ENCODE results near the gene PGP.
"Not testable (repeated sequence)": the region's sequence is repeated elsewhere in the genome, so short reads cannot be mapped to it uniquely, and the experiment has no call there.

The PGP gene

GRCh38 chr16:2214719-2214968, at the start of gene PGP:
Gene PGP (minus strand): TSS chr16:2214840. CDS start chr16:2214777, 63 bp downstream.
- no peak for DNase-seq (ENCODE audit: low spot score)

- not testable (repeated sequence) for DNase-seq (ENCODE audit: low spot score)
Observed at GRCh38 chr16:2263026-2263425, 48.4 kb upstream of the PGP start.

- no peak for DNase-seq (ENCODE audit: low spot score)
Observed at GRCh38 chr16:2260250-2260649, 45.6 kb upstream of the PGP start.

- DNase-seq (ENCODE audit: low spot score), result not testable (repeated sequence)
Observed at GRCh38 chr16:2258530-2258929, 43.9 kb upstream of the PGP start.

- DNase-seq (ENCODE audit: low spot score), result no peak
Observed at GRCh38 chr16:2257726-2258125, 43.1 kb upstream of the PGP start.

- no peak for DNase-seq (ENCODE audit: low spot score)
Observed at GRCh38 chr16:2256531-2257140, 42.0 kb upstream of the PGP start.

GRCh38 chr16:2253293-2253692, 38.7 kb upstream of the PGP start:
- no peak for DNase-seq (ENCODE audit: low spot score)

GRCh38 chr16:2252806-2253148, 38.1 kb upstream of the PGP start:
- no peak for DNase-seq (ENCODE audit: low spot score)

- DNase-seq (ENCODE audit: low spot score), result peak; percentile 94
Observed at GRCh38 chr16:2251296-2252111, 36.9 kb upstream of the PGP start, which contains the start of gene ECI1. Gene ECI1 (minus strand): TSS chr16:2251587. CDS start chr16:2251566, 21 bp downstream.

- DNase-seq (ENCODE audit: low spot score), result peak; percentile 28
Observed at GRCh38 chr16:2250652-2251295, 36.1 kb upstream of the PGP start.

- DNase-seq (ENCODE audit: low spot score), result no peak
Observed at GRCh38 chr16:2246301-2246885, 31.8 kb upstream of the PGP start.

GRCh38 chr16:2244926-2245795, 30.5 kb upstream of the PGP start:
- no peak for DNase-seq (ENCODE audit: low spot score)

- DNase-seq (ENCODE audit: low spot score), result no peak
Observed at GRCh38 chr16:2244301-2244700, 29.7 kb upstream of the PGP start.

- no peak for DNase-seq (ENCODE audit: low spot score)
Observed at GRCh38 chr16:2243781-2244180, 29.1 kb upstream of the PGP start.

GRCh38 chr16:2243031-2243528, 28.4 kb upstream of the PGP start:
- DNase-seq (ENCODE audit: low spot score), result no peak

- no peak for DNase-seq (ENCODE audit: low spot score)
Observed at GRCh38 chr16:2242598-2242997, 28.0 kb upstream of the PGP start.

GRCh38 chr16:2240331-2240730, 25.7 kb upstream of the PGP start:
- not testable (repeated sequence) for DNase-seq (ENCODE audit: low spot score)

GRCh38 chr16:2238838-2239675, 24.4 kb upstream of the PGP start:
- DNase-seq (ENCODE audit: low spot score), result no peak

GRCh38 chr16:2238150-2238837, 23.7 kb upstream of the PGP start:
- DNase-seq (ENCODE audit: low spot score), result no peak

GRCh38 chr16:2237493-2238149, 23.0 kb upstream of the PGP start:
- no peak for DNase-seq (ENCODE audit: low spot score)

Data from activated CD4-positive, alpha-beta T cell treated with anti-CD3 and anti-CD28 coated beads, Interleukin-2, Interleukin-4, amounts not matched to agents 100 ng/mL and 50 ng/mL, durations not matched to agents 16 hours and 8 hours (primary cell).